Measurements from ENCODE around the gene CDHR3. TPM values are rescaled to one million over a fixed set of nuclear protein-coding genes. Genes with fewer than 3 reads are reported as not detected.

The CDHR3 gene
- total and polyA plus RNA-seq, 2 donors (not counting 3 experiments of a cell fraction or from before 2014, with no cell fraction given) = 0.46 to 2.3 TPM

- Histone ChIP-seq H3K4me3 (replicated peaks in 1 of 3; ENCODE audit: insufficient read depth in 1 of 3, low read depth in 1 of 3, low read length in 3 of 3) (no peak overlapping the region), H3K79me2 (ENCODE audit: control insufficient read depth, insufficient read depth, low read length) (no peaks in the 10 kb centered on the region), H3K4me2 (ENCODE audit: insufficient read depth, low read length) (no peak overlapping the region), H3K9me3 (replicated peaks; ENCODE audit: control insufficient read depth, insufficient read depth, low read length) (no peaks in the 10 kb centered on the region), H3K36me3 (ENCODE audit: control insufficient read depth in 2 of 2, extremely low read depth in 1 of 2, insufficient read depth in 2 of 2, low read length in 2 of 2) (no peaks in the 10 kb centered on the region), H3K9ac (replicated peaks; ENCODE audit: extremely low read depth, insufficient read depth, low read length) (no peak overlapping the region), H3K27ac (ENCODE audit: insufficient read depth, low read depth, low read length) (no peak overlapping the region), H4K20me1 (replicated peaks; ENCODE audit: control insufficient read depth, extremely low read depth, insufficient read depth, low read length) (no peaks in the 10 kb centered on the region), H2AFZ (ENCODE audit: low read depth, low read length) (no peak overlapping the region), H3K9me1 (replicated peaks; ENCODE audit: control insufficient read depth, extremely low read depth, insufficient read depth, low read length) (no peaks in the 10 kb centered on the region), H3K27me3 (ENCODE audit: control insufficient read depth in 2 of 2, insufficient read depth in 2 of 2, low read length in 2 of 2) (no peaks in the 10 kb centered on the region), H3K4me1 (ENCODE audit: control insufficient read depth, extremely low read depth, insufficient read depth, low read length) (no peaks in the 10 kb centered on the region)
- no peak for FAIRE-seq
- TF ChIP-seq POLR2AphosphoS5 (IDR thresholded peaks at IDR 0.05; ENCODE audit: insufficient read depth, low read depth, low read length) = no peak
- no peak for TF ChIP-seq CTCF (IDR thresholded peaks at IDR 0.05; ENCODE audit: extremely low read depth in 1 of 2, insufficient read depth in 1 of 2, low read depth in 1 of 2, low read length in 2 of 2)
- no peak for TF ChIP-seq POLR2A (IDR thresholded peaks at IDR 0.05; ENCODE audit: low read depth, low read length)
- TF ChIP-seq GATA2 (IDR thresholded peaks at IDR 0.05; ENCODE audit: insufficient read depth, insufficient read length, low read depth, low read length) = no peak
- TF ChIP-seq EZH2 (IDR thresholded peaks at IDR 0.05; ENCODE audit: borderline replicate concordance, low read depth, low read length, severe bottlenecking) = no peak
- intact Hi-C loops (cut with micrococcal nuclease) = no loop called here
- dilution Hi-C loops (cut with MboI; ENCODE audit: extremely low pct_ligation_motif_present, low sequenced_read_pairs) = no loop called here
- CTCF ChIA-PET = no interaction called here
- DNase-seq (ENCODE audit: low read depth, low spot score) = no peak
- POLR2A ChIA-PET = no interaction called here
- BruUV-seq (replicated peaks) = no TSS peak
Measured at GRCh38 chr7:105916603-105917002, 46.5 kb upstream of the CDHR3 start.

DNA sequence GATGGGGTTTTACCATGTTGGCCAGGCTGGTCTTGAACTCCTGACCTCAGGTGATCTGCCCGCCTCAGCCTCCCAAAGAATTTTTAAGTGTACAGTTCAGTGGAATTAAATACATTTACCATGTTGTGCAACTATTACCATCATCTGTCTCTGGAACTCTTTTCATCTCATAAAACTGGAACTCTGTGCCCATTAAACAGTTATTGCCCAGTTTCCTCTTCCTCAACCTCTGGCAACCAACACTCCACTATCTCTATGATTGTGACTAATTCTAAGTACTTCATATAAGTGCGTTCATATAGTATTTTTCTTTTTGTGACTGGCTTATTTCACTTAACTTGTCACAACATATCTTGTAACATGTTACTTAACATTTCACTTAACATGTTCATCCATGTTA lies 45.4 kb upstream of the CDHR3 start:
- no TSS peak for BruUV-seq (replicated peaks)
- intact Hi-C loops (cut with micrococcal nuclease) = no loop called here
- Histone ChIP-seq H3K27me3 (ENCODE audit: control insufficient read depth in 2 of 2, insufficient read depth in 2 of 2, low read length in 2 of 2) (no peaks in the 10 kb centered on the region), H3K36me3 (ENCODE audit: control insufficient read depth in 2 of 2, extremely low read depth in 1 of 2, insufficient read depth in 2 of 2, low read length in 2 of 2) (no peaks in the 10 kb centered on the region), H2AFZ (ENCODE audit: low read depth, low read length) (no peak overlapping the region), H3K9me1 (replicated peaks; ENCODE audit: control insufficient read depth, extremely low read depth, insufficient read depth, low read length) (no peaks in the 10 kb centered on the region), H3K9ac (replicated peaks; ENCODE audit: extremely low read depth, insufficient read depth, low read length) (no peak overlapping the region), H3K4me3 (replicated peaks in 1 of 3; ENCODE audit: insufficient read depth in 1 of 3, low read depth in 1 of 3, low read length in 3 of 3) (no peak overlapping the region), H4K20me1 (replicated peaks; ENCODE audit: control insufficient read depth, extremely low read depth, insufficient read depth, low read length) (no peaks in the 10 kb centered on the region), H3K27ac (ENCODE audit: insufficient read depth, low read depth, low read length) (no peak overlapping the region), H3K4me1 (ENCODE audit: control insufficient read depth, extremely low read depth, insufficient read depth, low read length) (no peaks in the 10 kb centered on the region), H3K4me2 (ENCODE audit: insufficient read depth, low read length) (no peak overlapping the region), H3K9me3 (replicated peaks; ENCODE audit: control insufficient read depth, insufficient read depth, low read length) (no peaks in the 10 kb centered on the region), H3K79me2 (ENCODE audit: control insufficient read depth, insufficient read depth, low read length) (no peaks in the 10 kb centered on the region)
- ChIA-PET POLR2A (no interaction called here), CTCF (no interaction called here)
- TF ChIP-seq EZH2 (IDR thresholded peaks at IDR 0.05; ENCODE audit: borderline replicate concordance, low read depth, low read length, severe bottlenecking) (no peak), POLR2A (IDR thresholded peaks at IDR 0.05; ENCODE audit: low read depth, low read length) (no peak), JUN (IDR thresholded peaks at IDR 0.05; ENCODE audit: borderline replicate concordance, insufficient read depth, insufficient read length, low read depth) (no peak)
- dilution Hi-C loops (cut with MboI; ENCODE audit: extremely low pct_ligation_motif_present, low sequenced_read_pairs) = no loop called here
- no peak for FAIRE-seq
- no peak for DNase-seq (ENCODE audit: low read depth, low spot score)

Measured in endothelial cell of umbilical vein (primary cell).